Neural cell (in vitro differentiated cells): ENCODE measurements around the gene SLC16A3.

Experiments
- CTCF ChIP-seq: fragments of 450-650 bp; IDR thresholded peaks from 2 replicates; pipeline ENCODE4 v1.5.1; 2014; ENCODE audit warnings: antibody characterized with exemption, mild to moderate bottlenecking, moderate library complexity; ENCODE audit not compliant: poor library complexity, severe bottlenecking
- EP300 ChIP-seq: fragments of 450-650 bp; conservative IDR thresholded peaks from 2 replicates; pipeline ENCODE4 v1.6.1; 2014; ENCODE audit warnings: antibody characterized with exemption, mild to moderate bottlenecking, moderate library complexity; ENCODE audit not compliant: poor library complexity, severe bottlenecking
- EZH2 ChIP-seq: fragments of 200-600, 300-800 bp; shearing (Covaris generic), sonication (generic); IDR thresholded peaks from 2 replicates; pipeline ENCODE4 v1.6.1; 2014; ENCODE audit warnings: antibody characterized with exemption, low read length, borderline replicate concordance, mild to moderate bottlenecking; ENCODE audit not compliant: insufficient read depth, poor library complexity, severe bottlenecking
- MXI1 ChIP-seq: fragments of 450-650 bp; conservative IDR thresholded peaks from 2 replicates; pipeline ENCODE4 v1.6.1; 2014; ENCODE audit warnings: antibody characterized with exemption, mild to moderate bottlenecking; ENCODE audit not compliant: poor library complexity, severe bottlenecking
- POLR2AphosphoS5 ChIP-seq: IDR thresholded peaks from 2 replicates; pipeline ENCODE4 v1.6.1; 2012
- RAD21 ChIP-seq: fragments of 450-650 bp; conservative IDR thresholded peaks from 2 replicates; pipeline ENCODE4 v1.6.1; 2014; ENCODE audit warnings: antibody characterized with exemption, mild to moderate bottlenecking, moderate library complexity
- REST ChIP-seq: IDR thresholded peaks from 2 replicates; pipeline ENCODE4 v1.6.1; 2012; ENCODE audit warnings: borderline replicate concordance
- SMC3 ChIP-seq: fragments of 450-650 bp; conservative IDR thresholded peaks from 2 replicates; pipeline ENCODE4 v1.6.1; 2014; ENCODE audit warnings: antibody characterized with exemption, mild to moderate bottlenecking, moderate library complexity; ENCODE audit not compliant: poor library complexity
- TAF1 ChIP-seq: IDR thresholded peaks from 2 replicates; pipeline ENCODE4 v1.6.1; 2012; ENCODE audit warnings: low read depth

GRCh38 chr17:82253179-82253544 is 24.3 kb downstream of the SLC16A3 start:
- no peak for TF ChIP-seq CTCF
- no peak for TF ChIP-seq EZH2
- no peak for TF ChIP-seq RAD21
- TF ChIP-seq POLR2AphosphoS5: no peak
- TF ChIP-seq TAF1: no peak
- no peak for TF ChIP-seq SMC3
- no peak for TF ChIP-seq EP300
- no peak for TF ChIP-seq MXI1
- no peak for TF ChIP-seq REST
